Lower leg skin (tissue), 4 donors: ENCODE measurements around the gene POM121L2. TPM values are rescaled to one million over a fixed set of nuclear protein-coding genes. Genes with fewer than 3 reads are reported as not detected.

ENCODE experiments used
- DNase-seq, 2 donors: peaks; one replicate each; pipeline ENCODE4 v3.0.0-alpha.2; 2019; ENCODE audit warnings: low spot score in 2 of 2
- H3K4me3 ChIP-seq: fragments of 200-600 bp; sonication (generic); 2 replicates; pipeline ENCODE4 v1.5.1; 2017; ENCODE audit warnings: mild to moderate bottlenecking, low read depth; ENCODE audit not compliant: poor library complexity, severe bottlenecking
- POLR2A ChIP-seq, 2 donors: fragments of 450-650 bp; IDR thresholded peaks; one replicate each; pipeline ENCODE4 v1.6.1; 2016 to 2017; ENCODE audit warnings: antibody characterized with exemption in 2 of 2, mild to moderate bottlenecking in 1 of 2, moderate library complexity in 1 of 2
- WGBS, 2 donors: methylation state at CpG; one replicate each; pipeline ENCODE4 v1.1.5; 2018; 5-methylcytosine and 5-hydroxymethylcytosine counted together
- intact Hi-C: fragments of 100-400 bp; cut with DNase I; formaldehyde crosslinking; loops from one replicate; pipeline ENCODE4 v1.15.0; 2023; ENCODE audit warnings: low total_unique reads
- total RNA-seq, 4 donors: library from RNA; depleted of rRNA; stranded (reverse); fragments of >200 nt; gene quantifications; one replicate each; pipeline ENCODE4 v1.1.0, GENCODE V29; 2016
- TF ChIP-seq, protein P1 (sequence below), 3 donors: fragments of 450-650 bp; IDR thresholded peaks; one replicate each; pipeline ENCODE4 v1.5.1; 2016; ENCODE audit warnings: antibody characterized with exemption in 3 of 3, mild to moderate bottlenecking in 3 of 3, moderate library complexity in 2 of 3

Gene POM121L2
- total RNA-seq, 4 donors from 2014 or later, result not detected

DNA sequence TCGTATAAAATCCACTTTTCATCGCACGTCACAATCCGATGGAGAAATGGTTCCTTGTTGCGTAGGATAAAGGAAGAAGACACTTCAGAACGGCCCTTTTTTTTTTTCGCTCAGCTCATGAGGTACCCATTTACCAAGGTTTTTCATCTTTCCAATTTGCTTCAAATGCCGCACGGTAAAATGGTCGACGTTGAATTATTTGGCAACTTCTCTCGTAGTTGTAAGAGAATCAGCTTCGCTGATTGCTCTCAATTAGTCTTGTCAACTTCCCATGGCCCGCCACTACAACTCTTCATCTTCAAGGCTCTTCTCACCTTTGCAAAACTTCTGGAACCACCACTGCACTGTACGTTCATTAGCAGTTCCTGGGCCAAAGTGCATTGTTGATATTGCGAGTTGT is 28.8 kb downstream of the POM121L2 start:
- no peak for DNase-seq
- WGBS, 2 donors, result 13 to 15% methylated on average over 16 of the region's 16 CpGs
- H3K4me3 ChIP-seq, result no peak overlapping the region
- no peak for TF ChIP-seq POLR2A (IDR thresholded peaks at IDR 0.05)
- TF ChIP-seq, protein P1, sequence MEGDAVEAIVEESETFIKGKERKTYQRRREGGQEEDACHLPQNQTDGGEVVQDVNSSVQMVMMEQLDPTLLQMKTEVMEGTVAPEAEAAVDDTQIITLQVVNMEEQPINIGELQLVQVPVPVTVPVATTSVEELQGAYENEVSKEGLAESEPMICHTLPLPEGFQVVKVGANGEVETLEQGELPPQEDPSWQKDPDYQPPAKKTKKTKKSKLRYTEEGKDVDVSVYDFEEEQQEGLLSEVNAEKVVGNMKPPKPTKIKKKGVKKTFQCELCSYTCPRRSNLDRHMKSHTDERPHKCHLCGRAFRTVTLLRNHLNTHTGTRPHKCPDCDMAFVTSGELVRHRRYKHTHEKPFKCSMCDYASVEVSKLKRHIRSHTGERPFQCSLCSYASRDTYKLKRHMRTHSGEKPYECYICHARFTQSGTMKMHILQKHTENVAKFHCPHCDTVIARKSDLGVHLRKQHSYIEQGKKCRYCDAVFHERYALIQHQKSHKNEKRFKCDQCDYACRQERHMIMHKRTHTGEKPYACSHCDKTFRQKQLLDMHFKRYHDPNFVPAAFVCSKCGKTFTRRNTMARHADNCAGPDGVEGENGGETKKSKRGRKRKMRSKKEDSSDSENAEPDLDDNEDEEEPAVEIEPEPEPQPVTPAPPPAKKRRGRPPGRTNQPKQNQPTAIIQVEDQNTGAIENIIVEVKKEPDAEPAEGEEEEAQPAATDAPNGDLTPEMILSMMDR (IDR thresholded peaks at IDR 0.05), result no peak
- intact Hi-C loops, result no loop called here

DNA sequence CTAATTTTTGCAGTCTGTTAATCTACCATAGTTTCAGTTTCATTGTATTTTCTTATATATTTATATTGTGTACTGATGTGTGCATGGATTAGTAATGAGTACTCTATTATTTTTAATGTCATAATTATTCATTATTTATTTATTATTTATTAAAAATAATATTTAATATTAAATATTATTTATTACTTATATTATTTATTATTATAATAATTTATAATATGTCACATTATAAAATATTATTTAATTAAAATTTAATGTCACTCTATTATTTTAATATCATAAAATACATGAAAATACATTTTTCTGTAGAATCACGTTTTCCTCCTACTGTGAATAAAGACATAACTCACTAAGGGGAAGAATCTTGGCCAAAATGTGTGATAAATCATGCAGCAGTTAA is 30.5 kb downstream of the POM121L2 start:
- no peak overlapping the region for H3K4me3 ChIP-seq
- WGBS, 2 donors, result 23 to 41% methylated on average over 1 of the region's 1 CpG
- TF ChIP-seq, protein P1 (IDR thresholded peaks at IDR 0.05), result no peak
- TF ChIP-seq POLR2A (IDR thresholded peaks at IDR 0.05), result no peak
- no peak for DNase-seq
- intact Hi-C loops, result no loop called here

- WGBS, 2 donors, result 8 to 11% methylated on average over 13 of the region's 13 CpGs
- intact Hi-C loops, result no loop called here
- H3K4me3 ChIP-seq, result no peak overlapping the region
- no peak for TF ChIP-seq POLR2A (IDR thresholded peaks at IDR 0.05)
- TF ChIP-seq, protein P1 (IDR thresholded peaks at IDR 0.05), result no peak
- no peak for DNase-seq
These were observed 31.0 kb downstream of the POM121L2 start for GRCh38 chr6:27281105-27281539.

- DNase-seq, result no peak
- 6 to 11% methylated on average over 9 of the region's 9 CpGs for WGBS, 2 donors
- no peak overlapping the region for H3K4me3 ChIP-seq
- TF ChIP-seq, protein P1 (IDR thresholded peaks at IDR 0.05), result no peak
- TF ChIP-seq POLR2A (IDR thresholded peaks at IDR 0.05), result no peak
- intact Hi-C loops, result no loop called here
These were observed 31.5 kb downstream of the POM121L2 start for GRCh38 chr6:27280540-27281000.

DNA sequence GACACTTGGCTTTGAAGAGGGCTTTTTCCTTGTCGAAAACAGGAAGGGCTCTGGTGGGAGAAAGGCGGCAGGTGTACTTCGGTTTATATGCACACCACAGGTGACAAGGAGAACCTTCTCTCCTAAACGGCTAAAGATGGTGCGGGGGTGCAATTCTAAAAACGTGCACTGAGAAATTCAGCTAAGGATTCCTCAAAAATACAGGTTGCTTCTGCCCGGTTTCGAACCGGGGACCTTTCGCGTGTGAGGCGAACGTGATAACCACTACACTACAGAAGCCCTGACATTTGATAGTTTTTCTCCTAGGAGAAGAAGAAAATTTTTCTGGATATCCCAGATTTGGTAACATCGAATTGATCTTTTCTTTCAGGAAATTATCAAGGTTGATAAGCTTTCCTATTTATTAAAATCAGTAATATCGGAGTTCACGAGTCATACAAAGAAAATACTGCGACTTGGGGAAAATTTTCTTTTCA is 32.0 kb downstream of the POM121L2 start:
- no peak overlapping the region for H3K4me3 ChIP-seq
- no peak for DNase-seq
- intact Hi-C loops, result no loop called here
- WGBS, 2 donors, result 5% methylated on average over 17 of the region's 17 CpGs
- TF ChIP-seq POLR2A (IDR thresholded peaks at IDR 0.05), result no peak
- TF ChIP-seq, protein P1 (IDR thresholded peaks at IDR 0.05), result no peak

- H3K4me3 ChIP-seq, result no peak overlapping the region
- no peak for DNase-seq
- intact Hi-C loops, result no loop called here
- TF ChIP-seq, protein P1 (IDR thresholded peaks at IDR 0.05), result no peak
- no peak for TF ChIP-seq POLR2A (IDR thresholded peaks at IDR 0.05)
- 7% methylated on average over 24 of the region's 24 CpGs for WGBS, 2 donors
These were observed 32.5 kb downstream of the POM121L2 start for GRCh38 chr6:27279513-27280063.
